H1 (cell line): ENCODE results near the gene SPATS2L.

Experiments used
- EZH2 ChIP-seq: fragments of 200-600 bp; sonication (generic); IDR thresholded peaks from 2 replicates; pipeline ENCODE4 v1.7.1; 2012; ENCODE audit warnings: low read depth, mild to moderate bottlenecking, moderate library complexity, low read length, inconsistent platforms; ENCODE audit not compliant: severe bottlenecking
- JUND ChIP-seq: IDR thresholded peaks from 2 replicates; pipeline ENCODE4 v1.6.1; 2011; ENCODE audit warnings: mild to moderate bottlenecking, improper control_type of control experiment, low read length
- POLR2A ChIP-seq, 2 experiments: IDR thresholded peaks; 1 replicate in 1 of 2; 2 replicates in 1 of 2; pipeline ENCODE4 v1.6.1; 2011; ENCODE audit warnings: low read depth in 2 of 2, low read length in 2 of 2, mild to moderate bottlenecking in 2 of 2; ENCODE audit errors: control extremely low read depth in 1 of 2
- RBBP5 ChIP-seq: IDR thresholded peaks from 2 replicates; pipeline ENCODE4 v1.7.1; 2012; ENCODE audit warnings: low read depth, mild to moderate bottlenecking, inconsistent platforms, low read length, moderate library complexity, borderline replicate concordance

- TF ChIP-seq JUND (no peak), EZH2 (no peak), RBBP5 (no peak), POLR2A (IDR thresholded peaks at IDR 0.05; ENCODE audit: control extremely low read depth in 1 of 2, low read depth in 2 of 2, low read length in 2 of 2) (peak in 1 of 2 experiments; percentile 22; a peak in 1 of 3 replicates)
Observed at GRCh38 chr2:200479692-200480265, 173.3 kb downstream of the SPATS2L start.
